K562 (cell line): ENCODE results near the gene BTBD2. TPM values are rescaled to one million over a fixed set of nuclear protein-coding genes. Genes with fewer than 3 reads are reported as not detected.

ENCODE experiments used
- ATAC-seq: fragments of 200-7000 bp; cut with Tn5 transposase; 3 replicates; pipeline ENCODE4 v1.9.1; 2020; ENCODE audit warnings: moderate library complexity
- BruUV-seq: library from RNA; stranded (reverse); fragments of 400-500 nt; replicated peaks from 2 replicates; lab custom pipeline; 2021; lab: Mats Ljungman, UMichigan
- CTCF ChIA-PET: fragments of 300-600 bp; formaldehyde crosslinking; extraction: SDS; loops from one replicate; lab custom pipeline; 2021; ENCODE audit warnings: low intra/inter-chr PET ratio; lab: Yijun Ruan, JAX
- POLR2A ChIA-PET: fragments of 300-600, 350-650 bp; sonication (Branson Sonifier 250); formaldehyde crosslinking; extraction: SDS; loops from one replicate; lab custom pipeline; 2021; ENCODE audit warnings: antibody characterized with exemption, inconsistent platforms; lab: Yijun Ruan, JAX
- DNase-seq, 4 experiments: peaks; one replicate each; pipeline versions ENCODE4 v3.0.0 to v3.0.0-alpha.2; 2011 to 2018; ENCODE audit warnings: low spot score in 3 of 4, mixed read lengths in 3 of 4; ENCODE audit errors: extremely low read depth in 1 of 4
- FAIRE-seq: peaks from 2 replicates; lab custom pipeline; 2011; peaks lifted over from hg19 to GRCh38; lab: Jason Lieb, UNC
- H2AFZ ChIP-seq: 2 replicates; pipeline ENCODE4 v1.6.0; 2011; ENCODE audit warnings: low read depth, low read length, control low read depth, inconsistent platforms
- H3K27ac ChIP-seq: fragments of 200-600 bp; 3 replicates; pipeline ENCODE4 v1.8.0; 2011; ENCODE audit warnings: low read depth, mild to moderate bottlenecking, control low read depth, inconsistent platforms, low read length, moderate library complexity, mixed read lengths; ENCODE audit errors: extremely low read depth
- H3K27me3 ChIP-seq, 2 experiments: fragments of 300-600 bp in 1 of 2; 2 replicates in 1 of 2; 3 replicates in 1 of 2; pipeline versions ENCODE4 v1.6.0 to v1.8.0; 2011; ENCODE audit warnings: inconsistent platforms in 2 of 2, low read length in 2 of 2, mild to moderate bottlenecking in 1 of 2, mixed read lengths in 1 of 2, moderate library complexity in 1 of 2; ENCODE audit not compliant: control insufficient read depth in 2 of 2, insufficient read depth in 2 of 2
- H3K36me3 ChIP-seq: fragments of 300-600 bp; 3 replicates; pipeline ENCODE4 v1.8.0; 2011; ENCODE audit warnings: mild to moderate bottlenecking, low read length, inconsistent platforms; ENCODE audit not compliant: control insufficient read depth, insufficient read depth
- H3K4me1 ChIP-seq, 2 experiments: fragments of 200-600 bp in 1 of 2; replicated peaks in 1 of 2; 2 replicates in 1 of 2; 3 replicates in 1 of 2; pipeline versions ENCODE4 v1.5.1 to v1.8.0; 2011; ENCODE audit warnings: inconsistent platforms in 2 of 2, low read length in 2 of 2, mild to moderate bottlenecking in 1 of 2, mixed read lengths in 1 of 2, moderate library complexity in 1 of 2; ENCODE audit not compliant: control insufficient read depth in 2 of 2, insufficient read depth in 2 of 2
- H3K4me2 ChIP-seq: 2 replicates; pipeline ENCODE4 v1.6.1; 2011; ENCODE audit warnings: low read length, control low read depth, inconsistent platforms, mixed read lengths; ENCODE audit not compliant: insufficient read depth
- H3K4me3 ChIP-seq: fragments of 200-600 bp; sonication (generic), shearing (Covaris generic); 2 replicates; pipeline ENCODE4 v1.5.1; 2016; ENCODE audit warnings: control low read depth, inconsistent platforms
- H3K79me2 ChIP-seq: fragments of 200-600 bp; 3 replicates; pipeline ENCODE4 v1.8.0; 2011; ENCODE audit warnings: low read length, inconsistent platforms; ENCODE audit not compliant: control insufficient read depth, insufficient read depth
- H3K9ac ChIP-seq, 2 experiments: 2 replicates each; pipeline versions ENCODE4 v1.6.0 to v1.6.1; 2011; ENCODE audit warnings: low read depth in 2 of 2, low read length in 2 of 2, control low read depth in 1 of 2, inconsistent platforms in 1 of 2, mild to moderate bottlenecking in 1 of 2, mixed read lengths in 1 of 2; ENCODE audit not compliant: insufficient read depth in 1 of 2
- H3K9me1 ChIP-seq: one replicate; pipeline ENCODE4 v1.6.0; 2011; ENCODE audit warnings: inconsistent platforms, mild to moderate bottlenecking, low read length, moderate library complexity; ENCODE audit not compliant: control insufficient read depth, insufficient read depth
- H3K9me3 ChIP-seq: replicated peaks from 2 replicates; pipeline ENCODE4 v1.5.1; 2011; ENCODE audit warnings: low read depth, low read length, inconsistent platforms; ENCODE audit not compliant: control insufficient read depth, insufficient read depth
- H4K20me1 ChIP-seq: replicated peaks from 2 replicates; pipeline ENCODE4 v1.6.1; 2011; ENCODE audit warnings: low read length, inconsistent platforms, mixed read lengths; ENCODE audit not compliant: control insufficient read depth, insufficient read depth
- FOXK1 ChIP-seq: sonication (generic); formaldehyde crosslinking; IDR thresholded peaks from 2 replicates; pipeline ENCODE4 v1.8.0; 2022; ENCODE audit warnings: missing genetic modification reagents, mild to moderate bottlenecking, borderline replicate concordance
- HIVEP1 ChIP-seq: fragments of 250-450 bp; sonication (Bioruptor Pico); IDR thresholded peaks from 2 replicates; pipeline ENCODE4 v1.4.0; 2020; ENCODE audit warnings: mild to moderate bottlenecking
- JUN ChIP-seq, 2 experiments: sonication (generic) in 1 of 2; formaldehyde crosslinking in 1 of 2; IDR thresholded peaks; 2 replicates each; pipeline versions ENCODE4 v1.6.1 to v1.8.0; 2012 to 2022; ENCODE audit warnings: borderline replicate concordance in 2 of 2, mild to moderate bottlenecking in 2 of 2, improper control_type of control experiment in 1 of 2, low read depth in 1 of 2, low read length in 1 of 2, missing genetic modification reagents in 1 of 2
- MTA3 ChIP-seq: fragments of 450-650 bp; formaldehyde crosslinking; IDR thresholded peaks from 2 replicates; pipeline ENCODE4 v1.6.1; 2017; ENCODE audit warnings: mild to moderate bottlenecking, borderline replicate concordance
- NONO ChIP-seq, 2 experiments: fragments of 200-400 bp in 1 of 2; fragments of 450-650 bp in 1 of 2; formaldehyde crosslinking in 1 of 2; IDR thresholded peaks; 2 replicates each; pipeline ENCODE4 v1.6.1; 2017; ENCODE audit warnings: low read depth in 2 of 2, mild to moderate bottlenecking in 2 of 2, moderate library complexity in 2 of 2, low read length in 1 of 2
- POLR2G ChIP-seq: fragments of 200-400 bp; formaldehyde crosslinking; IDR thresholded peaks from 2 replicates; pipeline ENCODE4 v1.6.1; 2017; ENCODE audit warnings: low read depth, mild to moderate bottlenecking, antibody characterized with exemption, low read length, moderate library complexity
- ZBTB1 ChIP-seq: sonication (generic); formaldehyde crosslinking; IDR thresholded peaks from 2 replicates; pipeline ENCODE4 v1.8.1; 2023; ENCODE audit warnings: missing genetic modification reagents, low read depth, mild to moderate bottlenecking, borderline replicate concordance
- WGBS: fragments of 100-300 bp; shearing (Covaris generic); methylation state at CpG from one replicate; pipeline ENCODE4 v1.1.6; 2016; ENCODE audit warnings: low coverage, mixed read lengths; ENCODE audit not compliant: insufficient coverage; ENCODE audit errors: missing lambda C conversion rate; 5-methylcytosine and 5-hydroxymethylcytosine counted together
- in situ Hi-C: fragments of 300-500 bp; cut with MboI; formaldehyde crosslinking; loops from 4 replicates; pipeline ENCODE4 v1.15.0; 2018; ENCODE audit warnings: inconsistent platforms, mixed read lengths
- intact Hi-C: fragments of 100-400 bp; cut with micrococcal nuclease; formaldehyde crosslinking; loops from 2 replicates; pipeline ENCODE4 v1.14.2; 2022
- polyA plus RNA-seq, 8 experiments: library from polyadenylated mRNA; depleted of rRNA in 4 of 8; stranded (reverse) in 5 of 8; unstranded in 3 of 8; fragments of >200 nt; fragmentation: Nextera tagmentation in 2 of 8; fragmentation: Illumina TruSeq in 1 of 8; extraction: Ambion mirVana in 2 of 8; extraction: Trizol in 1 of 8; gene quantifications; 2 replicates each; pipeline versions ENCODE4 v1.2.1 to v1.2.3, GENCODE V29; 2011 to 2014; ENCODE audit warnings: inconsistent platforms in 1 of 8, missing spikeins in 1 of 8
- total RNA-seq, 7 experiments: library from RNA; depleted of rRNA in 6 of 7; stranded (reverse); fragments of >200 nt in 6 of 7; fragmentation: Illumina TruSeq in 2 of 7; extraction: Trizol in 2 of 7; gene quantifications; 2 replicates each; pipeline versions ENCODE4 v1.2.1 to v1.2.3, GENCODE V29; 2011 to 2021; ENCODE audit warnings: low replicate concordance in 1 of 7
- TF ChIP-seq, protein P1 (sequence below): IDR thresholded peaks from 2 replicates; pipeline ENCODE4 v1.6.1; 2011; ENCODE audit not compliant: insufficient read length; ENCODE audit errors: extremely low read depth
- TF ChIP-seq, protein P2 (sequence below): fragments of 450-650 bp; IDR thresholded peaks from 2 replicates; pipeline ENCODE4 v1.6.1; 2016; ENCODE audit warnings: borderline replicate concordance
- TF ChIP-seq, protein P3 (sequence below): fragments of 250-450 bp; sonication (Bioruptor Pico); IDR thresholded peaks from 2 replicates; pipeline ENCODE4 v1.4.0; 2020

BTBD2 gene
- total and polyA plus RNA-seq, 9 of the 15 experiments (the other 6 are each of a cell fraction or from before 2014, with no cell fraction given), result 0.10 to 15.6 (median 6.9) TPM

DNA sequence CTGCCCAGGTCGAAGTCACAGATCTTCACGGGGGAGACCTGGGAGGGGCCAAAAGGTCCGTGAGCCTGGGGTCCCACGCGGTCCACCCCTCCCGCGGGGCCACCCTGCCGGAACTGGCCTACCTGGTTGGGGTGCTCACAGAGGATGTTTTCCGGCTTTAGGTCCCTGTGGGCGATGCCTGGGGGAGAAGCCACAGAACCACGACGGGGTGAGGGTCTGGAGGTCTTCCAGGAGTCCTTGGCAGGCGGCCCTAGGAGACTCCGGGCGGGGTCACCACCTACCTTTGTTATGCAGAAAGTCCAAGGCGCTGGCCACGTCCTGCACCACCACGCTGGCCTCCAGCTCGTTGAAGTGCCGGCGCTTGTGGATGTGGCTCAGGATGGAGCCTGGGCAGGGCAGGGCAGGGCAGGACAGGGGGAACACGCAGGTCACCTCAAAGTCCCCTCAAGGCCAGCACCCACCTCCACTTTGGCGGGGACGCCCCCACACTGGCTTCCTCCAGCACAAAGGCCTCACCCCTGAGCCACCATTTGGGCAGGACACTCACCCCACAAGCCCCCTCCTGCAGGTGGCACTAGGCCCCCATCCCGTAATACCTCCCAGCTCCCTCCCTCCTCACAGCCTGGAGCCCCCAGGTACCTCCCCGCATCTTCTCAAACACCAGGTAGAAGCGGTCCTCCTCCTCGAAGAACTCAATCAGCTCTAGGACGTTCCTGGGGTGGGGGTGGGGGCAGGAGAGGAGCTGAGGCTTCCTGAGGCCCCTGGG, 27.2 kb upstream of the BTBD2 start:
- WGBS, result 41% methylated on average over 19 of the region's 29 CpGs
- peaks cover 93% of the 10 kb centered on the region; the same call in 2 of the 3 replicates for H3K36me3 ChIP-seq
- in situ Hi-C loops (no loop called here), intact Hi-C loops (no loop called here)
- H4K20me1 ChIP-seq, result peaks cover 20% of the 10 kb centered on the region; the same call in 1 of the 2 replicates
- H3K4me3 ChIP-seq, result peak overlapping the region; percentile 29; the same call in 1 of the 2 replicates
- no peaks in the 10 kb centered on the region for H3K27me3 ChIP-seq
- H3K4me1 ChIP-seq, result peaks cover 18 to 90% of the 10 kb centered on the region in 2 experiments
- DNase-seq (peak in 1 of 4 experiments; percentile 15), ATAC-seq (peak; percentile 0; the same call in 2 of the 3 replicates), FAIRE-seq (peak; percentile 15)
- H3K4me2 ChIP-seq, result peak overlapping the region; percentile 75
- peak overlapping the region; percentile 72 for H2AFZ ChIP-seq
- peaks cover 3% of the 10 kb centered on the region for H3K9me1 ChIP-seq
- H3K9ac ChIP-seq, result peak overlapping the region; percentile 70 to 90
- peak overlapping the region; percentile 90 for H3K27ac ChIP-seq
- H3K79me2 ChIP-seq, result peaks cover 24% of the 10 kb centered on the region
- CTCF ChIA-PET, result no interaction called here
- POLR2A ChIA-PET, result interaction anchor here (0.6 to 2.3 kb wide), 12 partner anchors 8 to 185 kb away, joined by 3 to 18 read pairs (median 5); partner anchors contain the start of gene MOB3A
- no peaks in the 10 kb centered on the region for H3K9me3 ChIP-seq
- BruUV-seq, result no TSS peak
- TF ChIP-seq NONO (IDR thresholded peaks at IDR 0.05; ENCODE audit: low read depth in 2 of 2, low read length in 1 of 2) (0 out of 4 replicates have a peak, but pooled peaks of 1 of the 2 experiments have one; percentile 31), JUN (IDR thresholded peaks at IDR 0.05; ENCODE audit: borderline replicate concordance, low read depth, low read length) (no peak), JUN (CRISPR knock-in tag; IDR thresholded peaks at IDR 0.05; ENCODE audit: borderline replicate concordance) (no peak), FOXK1 (no peak), HIVEP1 (CRISPR knock-in tag) (no peak), ZBTB1 (CRISPR knock-in tag) (no peak), MTA3 (no peak), POLR2G (peak; percentile 51)
- TF ChIP-seq, protein P1, sequence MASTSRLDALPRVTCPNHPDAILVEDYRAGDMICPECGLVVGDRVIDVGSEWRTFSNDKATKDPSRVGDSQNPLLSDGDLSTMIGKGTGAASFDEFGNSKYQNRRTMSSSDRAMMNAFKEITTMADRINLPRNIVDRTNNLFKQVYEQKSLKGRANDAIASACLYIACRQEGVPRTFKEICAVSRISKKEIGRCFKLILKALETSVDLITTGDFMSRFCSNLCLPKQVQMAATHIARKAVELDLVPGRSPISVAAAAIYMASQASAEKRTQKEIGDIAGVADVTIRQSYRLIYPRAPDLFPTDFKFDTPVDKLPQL, result no peak
- TF ChIP-seq, protein P2, sequence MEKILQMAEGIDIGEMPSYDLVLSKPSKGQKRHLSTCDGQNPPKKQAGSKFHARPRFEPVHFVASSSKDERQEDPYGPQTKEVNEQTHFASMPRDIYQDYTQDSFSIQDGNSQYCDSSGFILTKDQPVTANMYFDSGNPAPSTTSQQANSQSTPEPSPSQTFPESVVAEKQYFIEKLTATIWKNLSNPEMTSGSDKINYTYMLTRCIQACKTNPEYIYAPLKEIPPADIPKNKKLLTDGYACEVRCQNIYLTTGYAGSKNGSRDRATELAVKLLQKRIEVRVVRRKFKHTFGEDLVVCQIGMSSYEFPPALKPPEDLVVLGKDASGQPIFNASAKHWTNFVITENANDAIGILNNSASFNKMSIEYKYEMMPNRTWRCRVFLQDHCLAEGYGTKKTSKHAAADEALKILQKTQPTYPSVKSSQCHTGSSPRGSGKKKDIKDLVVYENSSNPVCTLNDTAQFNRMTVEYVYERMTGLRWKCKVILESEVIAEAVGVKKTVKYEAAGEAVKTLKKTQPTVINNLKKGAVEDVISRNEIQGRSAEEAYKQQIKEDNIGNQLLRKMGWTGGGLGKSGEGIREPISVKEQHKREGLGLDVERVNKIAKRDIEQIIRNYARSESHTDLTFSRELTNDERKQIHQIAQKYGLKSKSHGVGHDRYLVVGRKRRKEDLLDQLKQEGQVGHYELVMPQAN, result 0 out of 2 replicates have a peak, but pooled peaks have one; percentile 34
- TF ChIP-seq, protein P3, sequence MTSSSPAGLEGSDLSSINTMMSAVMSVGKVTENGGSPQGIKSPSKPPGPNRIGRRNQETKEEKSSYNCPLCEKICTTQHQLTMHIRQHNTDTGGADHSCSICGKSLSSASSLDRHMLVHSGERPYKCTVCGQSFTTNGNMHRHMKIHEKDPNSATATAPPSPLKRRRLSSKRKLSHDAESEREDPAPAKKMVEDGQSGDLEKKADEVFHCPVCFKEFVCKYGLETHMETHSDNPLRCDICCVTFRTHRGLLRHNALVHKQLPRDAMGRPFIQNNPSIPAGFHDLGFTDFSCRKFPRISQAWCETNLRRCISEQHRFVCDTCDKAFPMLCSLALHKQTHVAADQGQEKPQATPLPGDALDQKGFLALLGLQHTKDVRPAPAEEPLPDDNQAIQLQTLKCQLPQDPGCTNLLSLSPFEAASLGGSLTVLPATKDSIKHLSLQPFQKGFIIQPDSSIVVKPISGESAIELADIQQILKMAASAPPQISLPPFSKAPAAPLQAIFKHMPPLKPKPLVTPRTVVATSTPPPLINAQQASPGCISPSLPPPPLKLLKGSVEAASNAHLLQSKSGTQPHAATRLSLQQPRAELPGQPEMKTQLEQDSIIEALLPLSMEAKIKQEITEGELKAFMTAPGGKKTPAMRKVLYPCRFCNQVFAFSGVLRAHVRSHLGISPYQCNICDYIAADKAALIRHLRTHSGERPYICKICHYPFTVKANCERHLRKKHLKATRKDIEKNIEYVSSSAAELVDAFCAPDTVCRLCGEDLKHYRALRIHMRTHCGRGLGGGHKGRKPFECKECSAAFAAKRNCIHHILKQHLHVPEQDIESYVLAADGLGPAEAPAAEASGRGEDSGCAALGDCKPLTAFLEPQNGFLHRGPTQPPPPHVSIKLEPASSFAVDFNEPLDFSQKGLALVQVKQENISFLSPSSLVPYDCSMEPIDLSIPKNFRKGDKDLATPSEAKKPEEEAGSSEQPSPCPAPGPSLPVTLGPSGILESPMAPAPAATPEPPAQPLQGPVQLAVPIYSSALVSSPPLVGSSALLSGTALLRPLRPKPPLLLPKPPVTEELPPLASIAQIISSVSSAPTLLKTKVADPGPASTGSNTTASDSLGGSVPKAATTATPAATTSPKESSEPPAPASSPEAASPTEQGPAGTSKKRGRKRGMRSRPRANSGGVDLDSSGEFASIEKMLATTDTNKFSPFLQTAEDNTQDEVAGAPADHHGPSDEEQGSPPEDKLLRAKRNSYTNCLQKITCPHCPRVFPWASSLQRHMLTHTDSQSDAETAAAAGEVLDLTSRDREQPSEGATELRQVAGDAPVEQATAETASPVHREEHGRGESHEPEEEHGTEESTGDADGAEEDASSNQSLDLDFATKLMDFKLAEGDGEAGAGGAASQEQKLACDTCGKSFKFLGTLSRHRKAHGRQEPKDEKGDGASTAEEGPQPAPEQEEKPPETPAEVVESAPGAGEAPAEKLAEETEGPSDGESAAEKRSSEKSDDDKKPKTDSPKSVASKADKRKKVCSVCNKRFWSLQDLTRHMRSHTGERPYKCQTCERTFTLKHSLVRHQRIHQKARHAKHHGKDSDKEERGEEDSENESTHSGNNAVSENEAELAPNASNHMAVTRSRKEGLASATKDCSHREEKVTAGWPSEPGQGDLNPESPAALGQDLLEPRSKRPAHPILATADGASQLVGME (CRISPR knock-in tag), result no peak
